ENCODE results near the gene NEDD8.

The NEDD8 gene

DNA sequence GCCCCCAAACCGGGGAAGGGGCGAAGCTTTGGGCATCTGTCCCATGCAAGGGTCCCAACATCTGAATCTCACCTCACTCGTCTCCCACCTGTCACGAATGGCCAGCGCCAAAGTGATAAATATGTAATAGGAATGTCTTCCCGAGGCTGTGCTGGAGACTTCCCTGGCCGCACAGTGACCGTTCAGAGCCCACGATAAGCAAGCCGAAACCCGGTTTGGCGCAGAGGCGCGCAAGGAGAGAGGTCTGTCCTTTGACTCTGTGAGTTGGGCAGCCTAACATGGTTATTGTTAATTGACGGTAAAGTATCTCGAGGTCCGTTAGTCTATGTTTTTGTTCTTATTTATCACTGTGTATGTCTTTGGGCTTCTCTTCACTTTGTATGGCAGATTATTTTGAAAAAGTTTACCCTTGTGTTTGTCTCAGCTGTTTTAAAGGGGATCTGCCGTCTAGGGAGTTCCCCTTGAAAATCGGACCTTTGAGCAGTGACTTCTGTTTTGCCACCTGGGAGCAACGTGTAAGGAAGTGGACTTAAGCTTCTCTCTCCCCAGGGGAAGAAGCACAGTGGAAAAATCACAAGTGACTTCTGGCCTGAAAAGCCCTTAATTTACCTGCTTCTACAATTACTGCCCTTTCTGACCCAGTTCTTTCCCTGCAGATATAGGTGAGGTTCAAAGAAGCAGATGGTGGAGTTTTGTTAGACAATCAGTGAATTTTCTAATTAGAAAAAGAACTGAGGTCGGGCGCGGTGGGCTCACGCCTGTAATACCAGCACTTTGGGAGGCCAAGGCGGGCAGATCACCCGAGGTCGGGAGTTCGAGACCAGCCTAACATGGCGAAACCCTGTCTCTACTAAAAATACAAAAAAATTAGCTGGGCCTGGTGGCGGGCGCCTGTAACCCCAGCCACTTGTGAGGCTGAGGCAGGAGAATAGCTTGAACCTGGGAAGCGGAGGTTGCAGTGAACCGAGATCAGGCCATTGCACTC, 35.8 kb downstream of the NEDD8 start:
- Mint-ChIP-seq H3K36me3 (peaks cover 34 to 59% of the 10 kb centered on the region in 2 donors), H3K27me3 (no peaks in the 10 kb centered on the region), H3K9me3 (peaks cover 0 to 3% of the 10 kb centered on the region in 2 donors), H3K4me3 (peak overlapping the region; percentile 92 to 95), H3K4me1 (peaks cover 39 to 77% of the 10 kb centered on the region in 2 donors), H3K27ac (peak overlapping the region; percentile 98)
- ATAC-seq (replicated peaks) (peak; percentile 41 to 46), DNase-seq (no peak)

GRCh38 chr14:24195186-24196070, 36.7 kb downstream of the NEDD8 start, which contains the start of gene TM9SF1:
TM9SF1 (minus strand) TSS chr14:24195441; CDS start chr14:24195019, 422 bp downstream.
- peak within 1 kb of the TSS; percentile 92 to 95 for H3K4me3 Mint-ChIP-seq
- ATAC-seq (replicated peaks) = peak; percentile 90
- H3K27me3 Mint-ChIP-seq = no peaks in the 10 kb centered on the region
- H3K36me3 Mint-ChIP-seq = peaks cover 33 to 57% of the 10 kb centered on the region in 2 donors
- peaks cover 39 to 82% of the 10 kb centered on the region in 2 donors for H3K4me1 Mint-ChIP-seq
- H3K9me3 Mint-ChIP-seq = peaks cover 0 to 3% of the 10 kb centered on the region in 2 donors
- peak; percentile 87 for DNase-seq
- H3K27ac Mint-ChIP-seq = peak within 1 kb of the TSS; percentile 98

GRCh38 chr14:24194873-24195185, 37.3 kb downstream of the NEDD8 start:
- DNase-seq (no peak), ATAC-seq (replicated peaks) (no peak)
- peaks cover 0 to 3% of the 10 kb centered on the region in 2 donors for H3K9me3 Mint-ChIP-seq
- peak overlapping the region; percentile 98 for H3K27ac Mint-ChIP-seq
- no peaks in the 10 kb centered on the region for H3K27me3 Mint-ChIP-seq
- peak overlapping the region; percentile 92 to 95 for H3K4me3 Mint-ChIP-seq
- peaks cover 41 to 82% of the 10 kb centered on the region in 2 donors for H3K4me1 Mint-ChIP-seq
- peaks cover 35 to 58% of the 10 kb centered on the region in 2 donors for H3K36me3 Mint-ChIP-seq

DNA sequence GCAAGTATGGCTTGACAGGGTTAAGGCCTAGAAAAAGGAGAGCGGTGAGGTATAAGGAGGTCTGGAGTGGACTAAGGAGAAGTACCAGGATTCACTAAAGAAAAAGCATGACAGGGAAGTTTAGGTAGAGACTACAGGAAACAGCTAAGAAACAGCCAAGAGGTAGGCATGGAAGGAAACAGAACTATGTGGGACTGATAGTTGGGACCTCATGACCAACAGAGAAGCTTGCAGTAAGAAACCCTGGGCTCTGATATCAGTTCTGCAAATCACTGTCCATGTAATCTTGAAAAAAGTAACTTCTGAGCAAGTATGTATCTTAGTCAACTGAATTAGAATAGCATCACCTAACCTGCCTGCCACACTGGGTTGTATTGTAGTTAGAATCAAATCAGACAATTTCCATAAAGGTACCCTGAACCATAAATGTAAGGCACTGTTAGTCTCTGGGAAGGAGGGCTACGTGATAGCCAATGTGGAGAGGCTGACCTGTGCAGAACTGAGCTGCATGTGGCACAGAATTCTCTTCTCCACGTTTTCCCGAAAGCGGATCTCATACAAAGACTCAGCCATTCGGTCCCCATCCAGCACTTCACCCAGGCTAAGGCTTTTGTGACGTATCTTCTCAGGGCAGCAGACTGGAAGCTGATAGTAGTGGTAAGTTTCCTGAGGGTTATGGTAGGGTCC, 37.8 kb downstream of the NEDD8 start:
- no peaks in the 10 kb centered on the region for H3K27me3 Mint-ChIP-seq

DNA sequence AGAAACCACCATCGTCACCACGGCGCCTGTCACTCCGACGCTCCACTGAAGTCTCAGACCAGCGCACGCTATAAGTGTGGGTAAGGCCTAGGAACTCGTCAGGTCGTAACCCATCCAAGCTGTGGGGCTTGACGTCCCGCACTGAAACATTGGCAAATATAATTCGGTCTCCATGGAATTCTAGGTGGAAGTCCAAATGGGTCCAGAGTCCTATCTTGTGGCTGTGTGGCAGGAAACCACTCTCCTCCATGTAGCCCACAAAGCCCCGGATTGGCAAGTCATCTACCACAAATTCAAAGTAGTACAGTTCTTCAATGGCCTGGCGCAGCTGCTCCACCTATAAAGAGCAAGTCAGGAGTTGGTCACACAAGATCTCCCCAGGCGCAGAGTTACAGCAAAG, 39.2 kb downstream of the NEDD8 start:
- ATAC-seq (replicated peaks) (no peak), DNase-seq (no peak)
- no peak overlapping the region for H3K27ac Mint-ChIP-seq
- H3K27me3 Mint-ChIP-seq = no peaks in the 10 kb centered on the region
- peaks cover 34 to 74% of the 10 kb centered on the region in 2 donors for H3K4me1 Mint-ChIP-seq
- no peak overlapping the region for H3K4me3 Mint-ChIP-seq
- peaks cover 21 to 46% of the 10 kb centered on the region in 2 donors for H3K36me3 Mint-ChIP-seq
- no peaks in the 10 kb centered on the region for H3K9me3 Mint-ChIP-seq

More for the DNA sequence above, 37.8 kb downstream of the NEDD8 start:
- DNase-seq = no peak
- Mint-ChIP-seq H3K36me3 (peaks cover 31 to 54% of the 10 kb centered on the region in 2 donors), H3K4me3 (peak overlapping the region; percentile 92 to 95), H3K27ac (peak overlapping the region; percentile 98), H3K4me1 (peaks cover 39 to 80% of the 10 kb centered on the region in 2 donors), H3K9me3 (peaks cover 0 to 3% of the 10 kb centered on the region in 2 donors)
- ATAC-seq (replicated peaks) = no peak

GRCh38 chr14:24190416-24190815, 41.8 kb downstream of the NEDD8 start:
- DNase-seq (no peak), ATAC-seq (replicated peaks) (no peak)
- H3K9me3 Mint-ChIP-seq = no peaks in the 10 kb centered on the region
- H3K4me3 Mint-ChIP-seq = no peak overlapping the region
- H3K27ac Mint-ChIP-seq = no peak overlapping the region
- peaks cover 38 to 72% of the 10 kb centered on the region in 2 donors for H3K4me1 Mint-ChIP-seq
- H3K27me3 Mint-ChIP-seq = no peaks in the 10 kb centered on the region
- H3K36me3 Mint-ChIP-seq = peaks cover 22 to 52% of the 10 kb centered on the region in 2 donors

DNA sequence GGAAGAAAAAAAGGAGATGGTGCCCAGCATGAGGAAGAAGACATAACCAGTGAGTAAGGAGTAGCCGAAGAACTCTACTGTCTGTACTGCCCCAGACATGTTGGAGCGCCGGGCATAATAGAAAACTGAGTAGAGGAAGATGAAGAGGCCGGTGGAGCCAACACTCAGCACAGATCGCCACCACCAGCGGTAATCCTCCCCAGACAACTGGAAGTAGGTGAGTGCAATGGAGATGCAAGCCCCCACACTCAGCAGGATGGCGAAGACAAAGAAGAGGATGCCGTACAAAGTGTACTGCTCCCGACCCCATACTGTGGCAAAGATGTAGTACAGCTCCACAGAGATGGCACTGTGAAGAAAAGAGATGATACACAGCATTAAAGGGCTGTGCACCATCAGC, 42.7 kb downstream of the NEDD8 start:
- Mint-ChIP-seq H3K36me3 (peaks cover 27 to 49% of the 10 kb centered on the region in 2 donors), H3K4me1 (peaks cover 35 to 62% of the 10 kb centered on the region in 2 donors), H3K27ac (peak overlapping the region; percentile 20), H3K4me3 (no peak overlapping the region), H3K27me3 (no peaks in the 10 kb centered on the region), H3K9me3 (no peaks in the 10 kb centered on the region)
- ATAC-seq (replicated peaks) (no peak), DNase-seq (no peak)

DNA sequence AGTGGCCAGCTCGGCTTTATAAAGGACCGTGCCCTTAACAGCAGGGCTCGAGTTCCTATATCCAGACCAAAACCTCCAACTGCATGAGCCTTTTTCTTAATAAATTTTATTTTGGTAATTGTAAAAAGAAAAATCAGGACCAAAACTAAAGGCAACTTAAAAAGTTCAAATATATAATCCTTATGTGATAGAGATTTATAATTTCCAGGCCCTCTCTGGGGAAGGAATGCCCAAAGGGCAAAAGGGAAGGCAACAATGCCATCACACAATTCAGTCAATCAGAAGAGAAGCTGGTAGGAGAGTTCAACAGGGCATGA, 43.1 kb downstream of the NEDD8 start:
- ATAC-seq (replicated peaks) (no peak), DNase-seq (no peak)
- Mint-ChIP-seq H3K36me3 (peaks cover 27 to 47% of the 10 kb centered on the region in 2 donors), H3K9me3 (no peaks in the 10 kb centered on the region), H3K27me3 (no peaks in the 10 kb centered on the region), H3K4me3 (peak overlapping the region; percentile 93 to 95), H3K27ac (peak overlapping the region; percentile 95), H3K4me1 (peaks cover 30 to 58% of the 10 kb centered on the region in 2 donors)

DNA sequence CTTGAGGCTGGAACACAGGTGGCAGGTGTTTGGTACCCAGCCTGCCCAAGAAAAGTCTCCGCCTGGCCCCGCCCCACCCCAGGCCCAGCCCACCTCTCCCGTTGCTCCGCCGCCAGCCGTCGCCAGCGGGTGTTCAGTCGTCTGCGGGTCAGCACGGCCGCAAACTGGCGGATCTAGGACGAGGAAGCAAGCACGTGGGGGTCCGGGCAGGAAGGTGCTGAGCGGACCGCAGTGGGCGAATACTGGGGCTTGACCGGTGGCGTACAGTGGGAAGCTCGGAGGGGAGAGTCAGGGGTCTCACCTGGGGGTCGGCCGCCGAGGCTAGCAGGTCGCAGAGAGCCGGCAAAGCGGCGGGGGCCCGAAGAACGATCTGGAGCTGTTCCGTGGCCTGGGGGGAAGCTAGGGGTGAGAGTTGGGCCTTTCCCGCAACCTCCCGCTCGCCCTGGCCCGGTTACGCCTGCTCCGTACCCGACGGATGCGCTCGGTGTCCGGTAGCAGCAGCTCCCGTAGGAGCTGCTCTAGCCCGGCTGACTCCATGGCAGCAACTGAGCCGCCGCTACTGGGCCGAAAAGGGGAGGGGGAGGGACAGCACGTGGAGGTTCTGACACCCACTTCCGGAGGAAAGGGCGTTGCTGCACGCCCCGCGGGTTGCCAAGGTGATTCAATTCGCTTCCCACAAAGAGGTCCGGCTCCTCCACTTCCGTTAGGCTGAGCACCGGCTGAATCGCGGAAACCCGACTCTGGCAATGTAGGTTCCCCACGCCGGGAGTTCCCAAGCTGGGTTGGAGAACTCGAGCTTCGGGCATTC, 43.7 kb downstream of the NEDD8 start, which contains the start of gene IPO4:
TSS of gene IPO4 (minus strand) at position 566 of the 808 bp plus-strand sequence. CDS start at position 537, 29 bp downstream.
- peak within 1 kb of the TSS; percentile 93 to 95 for H3K4me3 Mint-ChIP-seq
- peaks cover 29 to 55% of the 10 kb centered on the region in 2 donors for H3K4me1 Mint-ChIP-seq
- peak within 1 kb of the TSS; percentile 95 for H3K27ac Mint-ChIP-seq
- DNase-seq (peak; percentile 90), ATAC-seq (replicated peaks) (peak; percentile 96 to 98)
- H3K9me3 Mint-ChIP-seq = no peaks in the 10 kb centered on the region
- H3K36me3 Mint-ChIP-seq = peaks cover 27 to 49% of the 10 kb centered on the region in 2 donors
- no peaks in the 10 kb centered on the region for H3K27me3 Mint-ChIP-seq

- peaks cover 30 to 53% of the 10 kb centered on the region in 2 donors for H3K36me3 Mint-ChIP-seq
- no peaks in the 10 kb centered on the region for H3K27me3 Mint-ChIP-seq
- no peak for ATAC-seq (replicated peaks)
- no peak for DNase-seq
- peaks cover 25 to 49% of the 10 kb centered on the region in 2 donors for H3K4me1 Mint-ChIP-seq
- no peaks in the 10 kb centered on the region for H3K9me3 Mint-ChIP-seq
- H3K27ac Mint-ChIP-seq = peak overlapping the region; percentile 95
- H3K4me3 Mint-ChIP-seq = peak overlapping the region; percentile 93 to 95
These were observed 44.6 kb downstream of the NEDD8 start for GRCh38 chr14:24187539-24187915.

- Mint-ChIP-seq H3K4me1 (peaks cover 20 to 44% of the 10 kb centered on the region in 2 donors), H3K27me3 (no peaks in the 10 kb centered on the region), H3K9me3 (no peaks in the 10 kb centered on the region), H3K36me3 (peaks cover 33 to 53% of the 10 kb centered on the region in 2 donors), H3K27ac (no peak overlapping the region), H3K4me3 (peak overlapping the region; percentile 76)
- no peak for DNase-seq
- ATAC-seq (replicated peaks) = no peak
These were observed 45.2 kb downstream of the NEDD8 start for GRCh38 chr14:24186831-24187538.

- ATAC-seq (replicated peaks) (no peak), DNase-seq (no peak)
- peaks cover 20 to 38% of the 10 kb centered on the region in 2 donors for H3K4me1 Mint-ChIP-seq
- H3K27me3 Mint-ChIP-seq = no peaks in the 10 kb centered on the region
- no peaks in the 10 kb centered on the region for H3K9me3 Mint-ChIP-seq
- H3K4me3 Mint-ChIP-seq = no peak overlapping the region
- H3K27ac Mint-ChIP-seq = no peak overlapping the region
- peaks cover 37 to 56% of the 10 kb centered on the region in 2 donors for H3K36me3 Mint-ChIP-seq
These were observed 46.4 kb downstream of the NEDD8 start for GRCh38 chr14:24185741-24186140.
